Heart left ventricle (tissue), 16 donors: ENCODE data around the gene SLC44A5. TPM values are rescaled to one million over a fixed set of nuclear protein-coding genes. Genes with fewer than 3 reads are reported as not detected.
"Not testable (repeated sequence)": the region's sequence is repeated elsewhere in the genome, so short reads cannot be mapped to it uniquely, and the experiment has no call there.

ENCODE experiments used
- ATAC-seq, 4 donors: fragments of 200-7000 bp; cut with Tn5 transposase; one replicate each; pipeline ENCODE4 v1.9.1; 2020 to 2022; ENCODE audit warnings: moderate library complexity in 4 of 4, mild to moderate bottlenecking in 3 of 4, moderate number of reproducible peaks in 1 of 4
- DNase-seq, 5 donors: peaks; one replicate each; pipeline ENCODE4 v3.0.0-alpha.2; 2020
- H3K27ac ChIP-seq, 12 donors: fragments of 200-600 bp; sonication (generic) in 4 of 12; one replicate each; pipeline versions ENCODE4 v1.5.0 to v1.8.0; 2016 to 2022; ENCODE audit warnings: mild to moderate bottlenecking in 2 of 12
- H3K27me3 ChIP-seq, 9 donors: fragments of 200-600 bp; sonication (generic) in 2 of 9; one replicate each; pipeline versions ENCODE4 v1.5.1 to v1.8.0; 2016 to 2022; ENCODE audit warnings: mild to moderate bottlenecking in 3 of 9
- H3K36me3 ChIP-seq, 9 donors: fragments of 200-600 bp; sonication (generic) in 2 of 9; one replicate each; pipeline versions ENCODE4 v1.5.0 to v1.8.0; 2018 to 2022; ENCODE audit warnings: mild to moderate bottlenecking in 2 of 9
- H3K4me1 ChIP-seq, 12 donors: fragments of 200-600 bp; sonication (generic) in 4 of 12; one replicate each; pipeline versions ENCODE4 v1.5.0 to v1.8.0; 2016 to 2022; ENCODE audit warnings: mild to moderate bottlenecking in 3 of 12
- H3K4me3 ChIP-seq, 12 donors: fragments of 200-600 bp; sonication (generic) in 4 of 12; one replicate each; pipeline versions ENCODE4 v1.5.0 to v1.8.0; 2017 to 2022; ENCODE audit warnings: mild to moderate bottlenecking in 9 of 12, moderate library complexity in 4 of 12
- H3K9me3 ChIP-seq, 12 donors: fragments of 200-600 bp; sonication (generic) in 4 of 12; one replicate each; pipeline versions ENCODE4 v1.5.0 to v1.8.0; 2016 to 2022; ENCODE audit warnings: mild to moderate bottlenecking in 1 of 12
- POLR2A ChIP-seq, 2 donors: fragments of 450-650 bp; IDR thresholded peaks; one replicate each; pipeline ENCODE4 v1.6.1; 2017; ENCODE audit warnings: antibody characterized with exemption in 2 of 2, mild to moderate bottlenecking in 2 of 2, moderate library complexity in 2 of 2
- WGBS, 4 donors: extraction: QIAGEN DNeasy Blood & Tissue Kit in 2 of 4; methylation state at CpG; one replicate each; pipeline versions ENCODE4 v1.1.5 to v1.1.7; 2013 to 2018; 5-methylcytosine and 5-hydroxymethylcytosine counted together
- intact Hi-C, 10 donors: fragments of 100-400 bp; cut with DNase I; formaldehyde crosslinking; loops; one replicate each; pipeline versions ENCODE4 v1.11.1 to v1.14.2; 2022
- polyA plus RNA-seq, 2 donors: library from polyadenylated mRNA; stranded (reverse); fragments of 200-250 nt; gene quantifications; one replicate each; pipeline ENCODE4 v1.2.3, GENCODE V29; 2013
- total RNA-seq, 9 donors: library from RNA; depleted of rRNA in 2 of 9; stranded (reverse); fragments of >200 nt in 2 of 9; fragmentation: NEBNext Ultra II Directional in 3 of 9; extraction: Animal tissue kit (Norgen Biotek cat#: 25700) in 3 of 9; gene quantifications; one replicate each; pipeline versions ENCODE4 v1.1.0 to v1.2.4, GENCODE V29; 2016 to 2023
- TF ChIP-seq, protein P1 (sequence below), 12 donors: fragments of 200-600 bp; sonication (generic) in 4 of 12; IDR thresholded peaks; one replicate each; pipeline versions ENCODE4 v1.5.0 to v1.8.0; 2018 to 2022; ENCODE audit warnings: antibody characterized with exemption in 12 of 12, mild to moderate bottlenecking in 5 of 12
- donor health status: ischemic (EF 13 %, LVEDD 7.1; RV severe dilation, severe dysfunction).
- donor health status: healthy with polysubstance abuse.
- donor health status: DM: no; HTN: yes; CAD: no.
- donor health status: DM: no; HTN: no; CAD: no.
- donor health status: ischemic (EF 25% LVEDD 6.9; RV normal size, moderate dysfunction).
- donor health status: ischemic (EF 25% LVEDD 5.7; RV mildly dilated, moderate dysfunction).
- donor health status: healthy.
- donor health status: DM: yes; HTN: yes; CAD: no.
- donor health status: ischemic (EF 35%, LVEDD 5.7; RV mildly dilated, moderate dysfunction).
- donor health status: nonischemic (EF 11% LVEDD 7.7; RV severe dilation, severe dysfunction).
- donor health status: DM: yes; HTN: yes; CAD: no.
- donor health status: PGD.
- donor health status: ischemic (EF 29% LVEDD 5.4; RV normal size, mild dysfunction).
- donor health status: nonischemic (EF 23%, LVEDD 6.1; RV moderate dilation, normal function).

The SLC44A5 gene
- total and polyA plus RNA-seq, 11 donors = 0.07 to 7.5 (median 1.8) TPM; not detected in 1

- Histone ChIP-seq H3K4me3 (no peak overlapping the region), H3K9me3 (peaks cover 0 to 8% (median 0%) of the 10 kb centered on the region in 12 donors), H3K27me3 (no peaks in the 10 kb centered on the region), H3K36me3 (no peaks in the 10 kb centered on the region), H3K4me1 (no peaks in the 10 kb centered on the region), H3K27ac (no peak overlapping the region)
- no peak for ATAC-seq
- TF ChIP-seq POLR2A (IDR thresholded peaks at IDR 0.05) = no peak
- TF ChIP-seq, protein P1, sequence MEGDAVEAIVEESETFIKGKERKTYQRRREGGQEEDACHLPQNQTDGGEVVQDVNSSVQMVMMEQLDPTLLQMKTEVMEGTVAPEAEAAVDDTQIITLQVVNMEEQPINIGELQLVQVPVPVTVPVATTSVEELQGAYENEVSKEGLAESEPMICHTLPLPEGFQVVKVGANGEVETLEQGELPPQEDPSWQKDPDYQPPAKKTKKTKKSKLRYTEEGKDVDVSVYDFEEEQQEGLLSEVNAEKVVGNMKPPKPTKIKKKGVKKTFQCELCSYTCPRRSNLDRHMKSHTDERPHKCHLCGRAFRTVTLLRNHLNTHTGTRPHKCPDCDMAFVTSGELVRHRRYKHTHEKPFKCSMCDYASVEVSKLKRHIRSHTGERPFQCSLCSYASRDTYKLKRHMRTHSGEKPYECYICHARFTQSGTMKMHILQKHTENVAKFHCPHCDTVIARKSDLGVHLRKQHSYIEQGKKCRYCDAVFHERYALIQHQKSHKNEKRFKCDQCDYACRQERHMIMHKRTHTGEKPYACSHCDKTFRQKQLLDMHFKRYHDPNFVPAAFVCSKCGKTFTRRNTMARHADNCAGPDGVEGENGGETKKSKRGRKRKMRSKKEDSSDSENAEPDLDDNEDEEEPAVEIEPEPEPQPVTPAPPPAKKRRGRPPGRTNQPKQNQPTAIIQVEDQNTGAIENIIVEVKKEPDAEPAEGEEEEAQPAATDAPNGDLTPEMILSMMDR (IDR thresholded peaks at IDR 0.05) = no peak
- DNase-seq = no peak
- intact Hi-C loops = loop anchor here in 4 of 10 donors (2.0 to 10.0 kb wide), 3 partner anchors 111 to 371 kb away; no protein-coding TSS in a partner anchor
- whole genome bisulfite sequencing, 4 donors = 30 to 49% (median 44%) methylated on average over 1 of the region's 1 CpG
Observed at GRCh38 chr1:75264112-75264511, 346.8 kb downstream of the SLC44A5 start.

GRCh38 chr1:75263616-75264015, 347.3 kb downstream of the SLC44A5 start:
- WGBS, 4 donors = 82 to 90% (median 88%) methylated on average over 2 of the region's 2 CpGs
- H3K4me1 ChIP-seq, H3K4me3 ChIP-seq, DNase-seq, ATAC-seq, H3K36me3 ChIP-seq, H3K27me3 ChIP-seq, H3K9me3 ChIP-seq, H3K27ac ChIP-seq: not testable (repeated sequence)
- intact Hi-C loops = loop anchor here in 4 of 10 donors (2.0 to 10.0 kb wide), 3 partner anchors 111 to 371 kb away; no protein-coding TSS in a partner anchor

GRCh38 chr1:75261946-75262345, 349.0 kb downstream of the SLC44A5 start:
- 72 to 82% (median 80%) methylated on average over 2 of the region's 2 CpGs for WGBS, 4 donors
- not testable (repeated sequence) for H3K36me3 ChIP-seq, H3K4me3 ChIP-seq, ATAC-seq, DNase-seq, H3K9me3 ChIP-seq, H3K27ac ChIP-seq, H3K27me3 ChIP-seq, H3K4me1 ChIP-seq
- intact Hi-C loops = loop anchor here in 2 of 10 donors (10.0 kb wide), 2 partner anchors 113 to 373 kb away; no protein-coding TSS in a partner anchor

- Histone ChIP-seq H3K27me3 (no peaks in the 10 kb centered on the region), H3K4me1 (no peaks in the 10 kb centered on the region), H3K27ac (no peak overlapping the region), H3K4me3 (no peak overlapping the region), H3K9me3 (peaks cover 0 to 8% (median 0%) of the 10 kb centered on the region in 12 donors), H3K36me3 (no peaks in the 10 kb centered on the region)
- intact Hi-C loops = no loop called here
- WGBS, 4 donors = 53 to 80% (median 76%) methylated on average over 2 to 4 of the region's 4 CpGs
- no peak for DNase-seq
- ATAC-seq = no peak
- TF ChIP-seq, protein P1 (IDR thresholded peaks at IDR 0.05) = no peak
- no peak for TF ChIP-seq POLR2A (IDR thresholded peaks at IDR 0.05)
Observed at GRCh38 chr1:75258351-75258750, 352.6 kb downstream of the SLC44A5 start.

DNA sequence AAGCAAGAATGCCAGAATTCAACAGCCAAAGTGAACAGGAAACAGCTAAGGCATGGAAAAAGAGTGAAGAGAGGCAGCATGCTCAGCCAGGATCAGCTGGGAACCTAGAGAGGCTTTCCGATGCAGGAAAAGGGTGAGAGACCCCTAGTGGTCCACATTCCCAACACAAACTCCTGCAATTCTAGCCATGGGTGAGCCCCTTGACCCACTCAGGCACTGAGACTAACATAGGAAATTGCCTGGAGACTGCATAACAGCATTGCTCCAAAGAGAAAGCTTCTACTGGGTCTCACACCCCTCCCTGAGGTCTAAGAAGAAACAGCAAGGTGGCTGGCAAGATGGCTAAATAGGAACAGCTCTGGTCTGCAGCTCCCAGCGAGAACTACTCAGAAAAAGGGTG, 353.5 kb downstream of the SLC44A5 start:
- no peak overlapping the region for H3K27ac ChIP-seq
- H3K4me1 ChIP-seq = no peaks in the 10 kb centered on the region
- ATAC-seq (no peak), DNase-seq (no peak)
- TF ChIP-seq, protein P1 (IDR thresholded peaks at IDR 0.05) = no peak
- no peak for TF ChIP-seq POLR2A (IDR thresholded peaks at IDR 0.05)
- no peaks in the 10 kb centered on the region for H3K36me3 ChIP-seq
- 42 to 47% (median 44%) methylated on average over 2 of the region's 2 CpGs for WGBS, 4 donors
- no peak overlapping the region for H3K4me3 ChIP-seq
- intact Hi-C loops = no loop called here
- peaks cover 0 to 3% (median 0%) of the 10 kb centered on the region in 12 donors for H3K9me3 ChIP-seq
- H3K27me3 ChIP-seq = no peaks in the 10 kb centered on the region

GRCh38 chr1:75250114-75250513, 360.8 kb downstream of the SLC44A5 start:
- ATAC-seq, H3K27ac ChIP-seq, H3K36me3 ChIP-seq, intact Hi-C loops, H3K9me3 ChIP-seq, H3K4me3 ChIP-seq, H3K27me3 ChIP-seq, DNase-seq, H3K4me1 ChIP-seq: not testable (repeated sequence)
- 69 to 77% (median 74%) methylated on average over 4 of the region's 4 CpGs for WGBS, 4 donors
